GM12872 (cell line): Measurements from ENCODE around the gene AP2A2.

Experiments used
- TF ChIP-seq, protein P1 (sequence below): IDR thresholded peaks from 3 replicates; pipeline ENCODE4 v1.5.1; 2011; ENCODE audit warnings: low read depth, mild to moderate bottlenecking, low read length, moderate library complexity; ENCODE audit not compliant: insufficient read depth

Gene AP2A2

GRCh38 chr11:1060852-1061616, 135.4 kb downstream of the AP2A2 start:
- TF ChIP-seq, protein P1, sequence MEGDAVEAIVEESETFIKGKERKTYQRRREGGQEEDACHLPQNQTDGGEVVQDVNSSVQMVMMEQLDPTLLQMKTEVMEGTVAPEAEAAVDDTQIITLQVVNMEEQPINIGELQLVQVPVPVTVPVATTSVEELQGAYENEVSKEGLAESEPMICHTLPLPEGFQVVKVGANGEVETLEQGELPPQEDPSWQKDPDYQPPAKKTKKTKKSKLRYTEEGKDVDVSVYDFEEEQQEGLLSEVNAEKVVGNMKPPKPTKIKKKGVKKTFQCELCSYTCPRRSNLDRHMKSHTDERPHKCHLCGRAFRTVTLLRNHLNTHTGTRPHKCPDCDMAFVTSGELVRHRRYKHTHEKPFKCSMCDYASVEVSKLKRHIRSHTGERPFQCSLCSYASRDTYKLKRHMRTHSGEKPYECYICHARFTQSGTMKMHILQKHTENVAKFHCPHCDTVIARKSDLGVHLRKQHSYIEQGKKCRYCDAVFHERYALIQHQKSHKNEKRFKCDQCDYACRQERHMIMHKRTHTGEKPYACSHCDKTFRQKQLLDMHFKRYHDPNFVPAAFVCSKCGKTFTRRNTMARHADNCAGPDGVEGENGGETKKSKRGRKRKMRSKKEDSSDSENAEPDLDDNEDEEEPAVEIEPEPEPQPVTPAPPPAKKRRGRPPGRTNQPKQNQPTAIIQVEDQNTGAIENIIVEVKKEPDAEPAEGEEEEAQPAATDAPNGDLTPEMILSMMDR = no peak
